ENCODE results near the gene CERS1.
A peak's percentile ranks its signal among the peaks of the same experiment; 100 is the strongest.

CERS1 gene

GRCh38 chr19:18895038-18895823 is 727 bp downstream of the CERS1 start:
- H4K20me1 ChIP-seq (ENCODE audit: insufficient read depth, low read length) = no peaks in the 10 kb centered on the region

GRCh38 chr19:18894254-18895037 is 1.5 kb downstream of the CERS1 start:
- H3K36me3 ChIP-seq (ENCODE audit: insufficient read depth, low read length) = peaks cover 5% of the 10 kb centered on the region; the same call in 1 of the 2 replicates
- TF ChIP-seq CTCF (IDR thresholded peaks at IDR 0.05; ENCODE audit: low read length) (no peak), EZH2 (IDR thresholded peaks at IDR 0.05; ENCODE audit: borderline replicate concordance, low read length) (no peak)
- H3F3A ChIP-seq (ENCODE audit: insufficient read depth, low read length) = no peaks in the 10 kb centered on the region
- no peaks in the 10 kb centered on the region for H3K79me2 ChIP-seq (ENCODE audit: insufficient read depth, low read length)
- no peaks in the 10 kb centered on the region for H3K9me2 ChIP-seq (ENCODE audit: low read depth, low read length)
- H3K4me1 ChIP-seq (ENCODE audit: insufficient read depth, low read length, severe bottlenecking) = no peaks in the 10 kb centered on the region
- H3K9me3 ChIP-seq (ENCODE audit: low read length) = no peaks in the 10 kb centered on the region
- H3K27ac ChIP-seq (ENCODE audit: low read depth, low read length, poor library complexity, severe bottlenecking) = no peak overlapping the region
- no peak overlapping the region for H3K9ac ChIP-seq (ENCODE audit: low read length)
- no peak overlapping the region for H3K4me2 ChIP-seq (ENCODE audit: low read length)
- H4K20me1 ChIP-seq (ENCODE audit: insufficient read depth, low read length) = no peaks in the 10 kb centered on the region
- no peak overlapping the region for H3K4me3 ChIP-seq (ENCODE audit: low read depth, low read length, poor library complexity, severe bottlenecking)
- no peak overlapping the region for H2AFZ ChIP-seq (ENCODE audit: low read length)
- H3K27me3 ChIP-seq (ENCODE audit: insufficient read depth, low read length) = no peaks in the 10 kb centered on the region

More at GRCh38 chr19:18895038-18895823, 727 bp downstream of the CERS1 start:
- TF ChIP-seq EZH2 (IDR thresholded peaks at IDR 0.05; ENCODE audit: borderline replicate concordance, low read length) = no peak
- no peak for TF ChIP-seq CTCF (IDR thresholded peaks at IDR 0.05; ENCODE audit: low read length)
- H3K9me3 ChIP-seq (ENCODE audit: low read length) = no peaks in the 10 kb centered on the region
- no peaks in the 10 kb centered on the region for H3K27me3 ChIP-seq (ENCODE audit: insufficient read depth, low read length)
- peaks cover 11% of the 10 kb centered on the region; the same call in 1 of the 2 replicates for H3K36me3 ChIP-seq (ENCODE audit: insufficient read depth, low read length)
- H3K4me1 ChIP-seq (ENCODE audit: insufficient read depth, low read length, severe bottlenecking) = no peaks in the 10 kb centered on the region
- H3F3A ChIP-seq (ENCODE audit: insufficient read depth, low read length) = no peaks in the 10 kb centered on the region
- no peak overlapping the region for H2AFZ ChIP-seq (ENCODE audit: low read length)
- no peaks in the 10 kb centered on the region for H3K9me2 ChIP-seq (ENCODE audit: low read depth, low read length)
- no peak overlapping the region for H3K9ac ChIP-seq (ENCODE audit: low read length)
- peak overlapping the region; percentile 33; the same call in 1 of the 2 replicates for H3K4me2 ChIP-seq (ENCODE audit: low read length)
- H3K4me3 ChIP-seq (ENCODE audit: low read depth, low read length, poor library complexity, severe bottlenecking) = peak overlapping the region; percentile 27
- H3K79me2 ChIP-seq (ENCODE audit: insufficient read depth, low read length) = no peaks in the 10 kb centered on the region
- no peak overlapping the region for H3K27ac ChIP-seq (ENCODE audit: low read depth, low read length, poor library complexity, severe bottlenecking)

GRCh38 chr19:18893587-18894253 is 2.2 kb downstream of the CERS1 start:
- TF ChIP-seq CTCF (IDR thresholded peaks at IDR 0.05; ENCODE audit: low read length) = no peak
- TF ChIP-seq EZH2 (IDR thresholded peaks at IDR 0.05; ENCODE audit: borderline replicate concordance, low read length) = no peak
- Histone ChIP-seq H2AFZ (ENCODE audit: low read length) (no peak overlapping the region), H3K27me3 (ENCODE audit: insufficient read depth, low read length) (no peaks in the 10 kb centered on the region)

More at GRCh38 chr19:18893587-18894253, 2.2 kb downstream of the CERS1 start:
- Histone ChIP-seq H3K4me2 (ENCODE audit: low read length) (no peak overlapping the region), H3K9me3 (ENCODE audit: low read length) (no peaks in the 10 kb centered on the region), H3K4me1 (ENCODE audit: insufficient read depth, low read length, severe bottlenecking) (no peaks in the 10 kb centered on the region), H3K79me2 (ENCODE audit: insufficient read depth, low read length) (no peaks in the 10 kb centered on the region), H3K9ac (ENCODE audit: low read length) (no peak overlapping the region), H3K27ac (ENCODE audit: low read depth, low read length, poor library complexity, severe bottlenecking) (no peak overlapping the region), H3K4me3 (ENCODE audit: low read depth, low read length, poor library complexity, severe bottlenecking) (no peak overlapping the region), H3K36me3 (ENCODE audit: insufficient read depth, low read length) (no peaks in the 10 kb centered on the region; the same call in 1 of the 2 replicates), H3F3A (ENCODE audit: insufficient read depth, low read length) (no peaks in the 10 kb centered on the region), H4K20me1 (ENCODE audit: insufficient read depth, low read length) (no peaks in the 10 kb centered on the region), H3K9me2 (ENCODE audit: low read depth, low read length) (no peaks in the 10 kb centered on the region)

Data from OCI-LY1 (cell line).